Right lobe of liver (tissue), 6 donors: Measurements from ENCODE around the gene DCTN2. TPM values are rescaled to one million over a fixed set of nuclear protein-coding genes. Genes with fewer than 3 reads are reported as not detected.

ENCODE experiments used
- ATAC-seq, 4 donors: fragments of 200-7000 bp; cut with Tn5 transposase; one replicate each; pipeline ENCODE4 v1.9.1; 2020; ENCODE audit warnings: mild to moderate bottlenecking in 4 of 4, moderate library complexity in 4 of 4
- DNase-seq, 3 donors: peaks; one replicate each; pipeline ENCODE4 v3.0.0-alpha.2; 2020
- H3K27ac ChIP-seq, 3 donors: fragments of 200-600 bp; one replicate each; pipeline ENCODE4 v1.8.0; 2022
- H3K27me3 ChIP-seq, 2 donors: fragments of 200-600 bp; one replicate each; pipeline ENCODE4 v1.8.0; 2022
- H3K36me3 ChIP-seq, 4 donors: fragments of 200-600 bp; sonication (generic) in 1 of 4; one replicate each; pipeline versions ENCODE4 v1.5.1 to v1.8.0; 2017 to 2022; ENCODE audit warnings: control low read depth in 1 of 4
- H3K4me1 ChIP-seq, 4 donors: fragments of 200-600 bp; sonication (generic) in 1 of 4; one replicate each; pipeline versions ENCODE4 v1.5.1 to v1.8.0; 2017 to 2022; ENCODE audit warnings: control low read depth in 1 of 4
- H3K4me3 ChIP-seq, 3 donors: fragments of 200-600 bp; one replicate each; pipeline ENCODE4 v1.8.0; 2022
- H3K9me3 ChIP-seq, 4 donors: fragments of 200-600 bp; sonication (generic) in 1 of 4; one replicate each; pipeline versions ENCODE4 v1.5.1 to v1.8.0; 2017 to 2022; ENCODE audit warnings: control low read depth in 1 of 4
- CTCF ChIP-seq, 4 donors: fragments of 200-600 bp in 3 of 4; fragments of 450-650 bp in 1 of 4; IDR thresholded peaks; one replicate each; pipeline versions ENCODE4 v1.5.1 to v1.8.0; 2016 to 2022; ENCODE audit warnings: antibody characterized with exemption in 4 of 4, mild to moderate bottlenecking in 2 of 4
- POLR2A ChIP-seq: fragments of 450-650 bp; IDR thresholded peaks from one replicate; pipeline ENCODE4 v1.6.1; 2017; ENCODE audit warnings: antibody characterized with exemption, mild to moderate bottlenecking
- WGBS: methylation state at CpG from one replicate; pipeline ENCODE4 v1.1.6; 2018; ENCODE audit warnings: low coverage, low lambda C conversion rate; ENCODE audit not compliant: insufficient coverage; ENCODE audit errors: missing lambda C conversion rate; 5-methylcytosine and 5-hydroxymethylcytosine counted together
- intact Hi-C, 2 donors: fragments of 100-400 bp; cut with DNase I; formaldehyde crosslinking; loops; one replicate each; pipeline versions ENCODE4 v1.11.2 to v1.14.1; 2022
- total RNA-seq, 6 experiments: library from RNA; depleted of rRNA in 2 of 6; stranded (reverse); fragments of >200 nt in 2 of 6; fragmentation: NEBNext Ultra II Directional in 3 of 6; extraction: Animal tissue kit (Norgen Biotek cat#: 25700) in 3 of 6; gene quantifications; one replicate each; pipeline versions ENCODE4 v1.1.0 to v1.2.4, GENCODE V29; 2016 to 2023
- donor health status: DM: no; HTN: yes; CAD: no.
- donor health status: DM: no; HTN: no; CAD: no.
- donor health status: DM: no; HTN: no; CAD: no.
- donor health status: DM: no; HTN: yes; CAD: no.
- donor health status: DM: no; HTN: yes; CAD: no.

The DCTN2 gene
- total RNA-seq, 6 experiments from 2014 or later: 28.4 to 80.0 (median 36.0) TPM

- no peaks in the 10 kb centered on the region for H3K27me3 ChIP-seq
- WGBS: 69% methylated on average over 3 of the region's 3 CpGs
- ATAC-seq (no peak), DNase-seq (no peak)
- no peak overlapping the region for H3K4me3 ChIP-seq
- intact Hi-C loops: no loop called here
- H3K36me3 ChIP-seq: no peaks in the 10 kb centered on the region
- TF ChIP-seq POLR2A (no peak), CTCF (IDR thresholded peaks at IDR 0.05) (no peak)
- H3K9me3 ChIP-seq: no peaks in the 10 kb centered on the region
- peaks cover 0 to 18% (median 2%) of the 10 kb centered on the region in 4 donors for H3K4me1 ChIP-seq
- H3K27ac ChIP-seq: no peak overlapping the region
Observed at GRCh38 chr12:57586128-57586527, 39.1 kb upstream of the DCTN2 start.

GRCh38 chr12:57585156-57585555 lies 38.2 kb upstream of the DCTN2 start:
- WGBS: 58% methylated on average over 2 of the region's 2 CpGs
- Histone ChIP-seq H3K9me3 (no peaks in the 10 kb centered on the region), H3K4me3 (no peak overlapping the region), H3K36me3 (no peaks in the 10 kb centered on the region), H3K27me3 (no peaks in the 10 kb centered on the region), H3K4me1 (peaks cover 0 to 13% (median 2%) of the 10 kb centered on the region in 4 donors), H3K27ac (no peak overlapping the region)
- no peak for ATAC-seq
- DNase-seq: no peak
- intact Hi-C loops: no loop called here
- TF ChIP-seq POLR2A (no peak), CTCF (IDR thresholded peaks at IDR 0.05) (no peak)

GRCh38 chr12:57584690-57585089 lies 37.7 kb upstream of the DCTN2 start:
- Histone ChIP-seq H3K4me1 (peaks cover 0 to 13% (median 2%) of the 10 kb centered on the region in 4 donors), H3K9me3 (no peaks in the 10 kb centered on the region), H3K36me3 (no peaks in the 10 kb centered on the region), H3K27me3 (no peaks in the 10 kb centered on the region), H3K27ac (no peak overlapping the region), H3K4me3 (no peak overlapping the region)
- TF ChIP-seq POLR2A (no peak), CTCF (IDR thresholded peaks at IDR 0.05) (no peak)
- no peak for ATAC-seq
- no peak for DNase-seq
- intact Hi-C loops: loop anchor here (5.0 kb wide), 1 partner anchor 38 kb away; no protein-coding TSS in a partner anchor

GRCh38 chr12:57584050-57584449 lies 37.1 kb upstream of the DCTN2 start:
- no peaks in the 10 kb centered on the region for H3K27me3 ChIP-seq
- no peaks in the 10 kb centered on the region for H3K36me3 ChIP-seq
- 95% methylated on average over 2 of the region's 2 CpGs for WGBS
- ATAC-seq (no peak), DNase-seq (no peak)
- no peak overlapping the region for H3K4me3 ChIP-seq
- peaks cover 0 to 13% (median 2%) of the 10 kb centered on the region in 4 donors for H3K4me1 ChIP-seq
- TF ChIP-seq CTCF (IDR thresholded peaks at IDR 0.05) (no peak), POLR2A (no peak)
- intact Hi-C loops: loop anchor here (5.0 kb wide), 1 partner anchor 38 kb away; no protein-coding TSS in a partner anchor
- H3K9me3 ChIP-seq: no peaks in the 10 kb centered on the region
- no peak overlapping the region for H3K27ac ChIP-seq
